Measurements from ENCODE around the gene UNC13A.
"Not testable (repeated sequence)": the region's sequence is repeated elsewhere in the genome, so short reads cannot be mapped to it uniquely, and the experiment has no call there.

UNC13A gene

DNA sequence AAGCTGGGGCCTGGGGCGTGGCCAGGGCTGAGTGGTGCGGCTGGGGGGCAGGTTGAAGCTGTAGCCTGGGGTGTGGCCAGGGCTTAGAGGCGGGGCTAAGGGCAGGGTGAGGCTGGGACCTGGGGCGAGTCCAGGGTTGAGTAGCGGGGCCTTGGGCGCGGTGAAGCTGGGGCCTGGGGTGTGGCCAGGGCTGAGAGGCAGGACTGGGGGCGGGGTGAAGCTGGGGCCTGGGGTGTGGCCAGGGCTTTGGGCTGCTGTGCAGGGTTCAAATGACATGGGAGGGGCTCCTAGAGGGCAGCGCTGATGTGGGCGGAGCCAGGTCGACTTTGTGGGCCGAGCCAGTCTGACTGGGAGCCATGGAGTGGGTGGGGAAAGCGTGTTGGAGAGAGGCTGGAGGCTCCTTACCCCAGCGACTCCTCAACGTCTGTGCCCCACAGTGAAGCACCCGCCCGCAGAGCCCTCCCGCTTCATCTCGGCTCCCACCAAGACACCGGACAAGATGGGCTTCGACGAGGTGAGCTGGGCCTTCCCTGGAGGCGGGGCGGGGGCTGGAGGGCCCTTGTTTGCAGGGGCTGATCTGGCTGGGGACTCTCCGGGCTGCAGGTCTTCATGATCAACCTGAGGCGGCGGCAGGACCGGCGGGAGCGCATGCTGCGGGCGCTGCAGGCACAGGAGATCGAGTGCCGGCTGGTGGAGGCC, 111.2 kb downstream of the UNC13A start:
- in situ Hi-C loops (cut with HindIII; ENCODE audit: low sequenced_read_pairs): no loop called here

DNA sequence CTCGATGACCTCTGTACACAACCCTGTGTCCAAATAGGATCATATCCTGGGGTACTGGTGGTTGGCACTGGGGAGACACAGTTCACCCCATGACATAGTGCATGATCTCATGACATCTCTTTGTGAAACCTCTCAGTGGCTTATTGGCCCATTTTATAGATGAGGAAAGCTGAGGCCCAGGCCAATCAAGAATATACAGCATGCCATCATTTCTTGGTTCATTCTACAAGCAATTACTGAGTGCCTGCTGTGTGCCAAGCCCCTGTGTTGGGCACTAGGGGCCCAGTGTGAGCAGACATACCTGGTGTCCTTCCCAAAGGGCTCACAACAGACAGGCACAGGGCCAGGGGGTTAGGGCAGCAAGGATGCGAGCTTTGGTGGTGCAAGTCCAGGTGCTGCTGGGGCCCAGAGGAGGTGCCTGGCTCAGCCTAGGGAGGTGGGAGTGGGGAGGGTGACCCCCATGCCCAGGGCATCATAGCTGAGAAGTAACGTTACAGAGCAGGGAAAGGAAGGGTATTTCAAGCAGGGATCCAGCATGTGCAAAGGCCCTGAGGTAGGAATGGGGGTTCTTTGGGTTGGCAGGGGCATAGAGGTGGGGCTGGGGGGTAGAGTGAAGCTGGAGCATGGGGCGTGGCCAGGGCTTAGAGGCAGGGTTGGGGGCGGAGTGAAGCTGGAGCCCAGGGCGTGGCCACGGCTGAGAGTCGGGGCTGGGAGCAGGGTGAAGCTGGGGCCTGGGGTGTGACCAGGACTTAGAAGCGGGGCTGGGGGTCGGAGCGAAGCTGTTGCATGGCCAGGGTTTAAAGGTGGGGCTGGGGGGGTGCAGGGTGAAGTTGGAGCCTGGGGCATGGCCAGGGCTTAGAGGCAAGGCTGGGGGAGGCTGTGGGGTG, 112.0 kb downstream of the UNC13A start:
- in situ Hi-C loops (cut with HindIII; ENCODE audit: low sequenced_read_pairs): no loop called here

DNA sequence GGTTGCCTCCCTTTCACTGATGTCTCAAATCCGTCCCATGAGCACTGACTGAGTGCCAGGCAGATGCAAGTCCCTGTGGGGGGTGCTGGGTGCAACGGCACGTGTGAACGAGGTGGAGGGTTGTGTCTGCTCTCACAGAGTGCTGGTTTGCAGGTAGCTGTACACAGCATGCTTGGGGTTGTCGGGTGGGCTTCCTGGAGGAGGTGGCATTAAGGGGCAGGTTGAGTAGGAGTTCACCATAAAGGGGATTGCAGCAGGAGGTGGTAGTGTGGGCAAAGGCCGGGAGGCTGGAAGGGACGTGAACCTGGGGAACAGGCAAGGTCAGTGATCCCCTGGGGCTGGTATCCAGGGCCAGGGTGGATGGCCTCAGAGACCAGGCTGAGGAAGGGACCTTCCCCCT, 115.5 kb downstream of the UNC13A start:
- in situ Hi-C loops (cut with HindIII; ENCODE audit: low sequenced_read_pairs): no loop called here

DNA sequence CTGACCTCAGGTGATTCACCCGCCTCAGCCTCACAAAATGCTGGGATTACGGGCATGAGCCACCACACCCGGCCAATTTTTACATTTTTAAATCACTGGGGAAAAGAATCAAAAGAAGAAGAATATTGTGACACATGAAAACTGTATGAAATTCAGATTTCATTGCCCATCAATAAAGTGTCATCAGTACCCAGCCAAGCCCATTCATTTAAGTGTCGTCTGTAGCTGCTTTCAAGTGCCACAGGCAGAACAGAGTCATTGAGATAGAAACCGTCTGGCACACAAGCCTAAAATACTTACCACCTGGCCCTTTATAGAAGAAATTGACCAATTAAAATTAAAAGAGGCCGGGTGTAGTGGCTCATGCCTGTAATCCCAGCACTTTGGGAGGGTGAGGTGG, 117.4 kb downstream of the UNC13A start:
- in situ Hi-C loops (cut with HindIII; ENCODE audit: low sequenced_read_pairs): no loop called here

DNA sequence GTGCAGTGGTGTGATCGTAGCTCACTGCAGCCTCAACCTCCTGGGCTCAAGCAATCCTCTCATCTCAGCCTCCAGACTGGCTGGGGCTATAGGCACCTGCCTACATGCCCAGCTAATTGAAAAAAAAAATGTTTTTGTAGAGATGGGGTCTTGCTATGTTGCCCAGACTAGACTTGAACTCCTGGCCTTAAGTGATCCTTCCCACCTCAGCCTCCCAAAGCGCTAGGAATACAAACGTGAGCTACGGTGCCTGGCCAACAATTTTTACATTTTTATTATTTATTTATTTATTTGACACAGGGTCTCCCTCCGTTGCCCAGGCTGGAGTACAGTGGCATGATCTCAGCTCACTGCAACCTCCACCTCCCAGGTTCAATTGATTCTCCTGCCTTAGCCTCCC, 117.9 kb downstream of the UNC13A start:
- in situ Hi-C loops (cut with HindIII; ENCODE audit: low sequenced_read_pairs): not testable (repeated sequence)

DNA sequence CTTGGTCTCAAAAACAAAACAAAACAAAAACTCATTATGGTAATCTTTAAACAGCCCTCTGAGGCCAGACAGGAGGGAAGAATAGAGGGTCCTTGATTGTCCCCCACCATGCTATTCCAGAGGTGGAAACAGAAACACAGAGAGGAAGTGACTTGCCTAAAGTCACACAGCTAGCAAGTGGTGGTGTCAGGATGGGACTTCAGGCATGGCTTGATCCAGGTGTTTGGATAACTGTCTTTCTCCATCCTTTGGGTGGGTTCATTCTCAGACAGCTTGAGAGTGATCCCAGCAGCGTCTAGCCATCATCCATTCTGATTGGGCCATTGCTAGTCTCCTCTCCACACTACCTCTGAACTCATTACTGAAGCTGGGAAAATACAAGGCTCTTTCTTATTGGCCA, 120.2 kb downstream of the UNC13A start:
- in situ Hi-C loops (cut with HindIII; ENCODE audit: low sequenced_read_pairs): no loop called here

GRCh38 chr19:17565611-17566010, 122.5 kb downstream of the UNC13A start:
- in situ Hi-C loops (cut with HindIII; ENCODE audit: low sequenced_read_pairs): no loop called here

- in situ Hi-C loops (cut with HindIII; ENCODE audit: low sequenced_read_pairs): no loop called here
Observed at GRCh38 chr19:17564781-17565180, 123.4 kb downstream of the UNC13A start.

DNA sequence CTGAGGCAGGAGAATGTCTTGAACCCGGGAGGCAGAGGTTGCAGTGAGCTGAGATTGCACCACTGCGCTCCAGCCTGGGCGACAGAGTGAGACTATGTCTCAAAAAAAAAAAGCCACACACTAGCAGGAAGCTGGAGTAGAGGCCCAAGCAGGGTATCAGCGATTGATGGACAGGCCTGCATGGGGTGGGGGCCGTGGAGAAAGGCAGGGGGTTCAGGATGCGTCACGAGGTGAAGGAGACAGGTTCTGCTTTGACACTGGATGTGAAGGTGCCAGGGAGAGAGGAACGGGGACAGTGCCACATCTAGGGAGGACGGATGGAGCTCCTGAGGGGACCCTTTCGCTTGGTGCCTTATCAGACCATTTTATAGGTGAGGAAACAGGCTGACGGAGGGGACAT, 125.6 kb downstream of the UNC13A start:
- in situ Hi-C loops (cut with HindIII; ENCODE audit: low sequenced_read_pairs): no loop called here

DNA sequence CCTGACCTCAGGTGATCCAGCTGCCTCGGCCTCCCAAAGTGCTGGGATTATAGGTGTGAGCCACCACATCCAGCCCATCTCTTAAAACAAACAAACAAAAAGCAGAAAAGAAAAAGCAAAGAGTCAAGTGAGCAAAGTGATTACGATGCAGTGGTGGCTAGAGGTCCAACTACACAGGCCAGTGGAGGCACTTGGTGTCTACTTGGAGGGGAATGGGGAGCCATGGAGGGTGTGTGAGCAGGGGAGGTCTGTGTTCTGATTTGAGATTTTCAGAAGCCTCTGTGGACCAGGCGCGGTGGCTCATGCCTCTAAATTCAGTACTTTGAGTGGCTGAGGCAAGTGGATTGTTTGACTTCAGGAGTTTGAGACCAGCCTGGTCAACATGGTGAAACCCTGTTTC, 126.1 kb downstream of the UNC13A start:
- in situ Hi-C loops (cut with HindIII; ENCODE audit: low sequenced_read_pairs): no loop called here

DNA sequence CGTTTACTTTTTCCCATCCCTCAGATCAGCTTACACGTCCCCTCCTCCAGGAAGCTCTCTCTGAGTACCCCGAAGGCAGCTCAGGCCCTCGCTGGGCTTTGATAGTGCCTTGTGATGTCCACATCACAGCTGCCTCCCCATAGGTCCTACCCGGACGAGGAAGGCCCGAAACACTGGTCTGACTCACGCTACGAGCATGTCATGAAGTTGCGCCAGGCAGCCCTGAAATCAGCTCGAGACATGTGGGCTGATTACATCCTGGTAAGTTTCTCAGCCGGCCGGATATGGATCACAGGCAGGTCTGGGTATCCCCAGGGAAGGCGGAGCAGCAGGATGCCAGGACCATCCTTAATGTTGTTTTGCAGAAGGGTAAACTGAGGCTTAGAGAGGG, 128.0 kb downstream of the UNC13A start:
- in situ Hi-C loops (cut with HindIII; ENCODE audit: low sequenced_read_pairs): no loop called here

GRCh38 chr19:17557466-17557865, 130.7 kb downstream of the UNC13A start:
- in situ Hi-C loops (cut with HindIII; ENCODE audit: low sequenced_read_pairs): no loop called here

DNA sequence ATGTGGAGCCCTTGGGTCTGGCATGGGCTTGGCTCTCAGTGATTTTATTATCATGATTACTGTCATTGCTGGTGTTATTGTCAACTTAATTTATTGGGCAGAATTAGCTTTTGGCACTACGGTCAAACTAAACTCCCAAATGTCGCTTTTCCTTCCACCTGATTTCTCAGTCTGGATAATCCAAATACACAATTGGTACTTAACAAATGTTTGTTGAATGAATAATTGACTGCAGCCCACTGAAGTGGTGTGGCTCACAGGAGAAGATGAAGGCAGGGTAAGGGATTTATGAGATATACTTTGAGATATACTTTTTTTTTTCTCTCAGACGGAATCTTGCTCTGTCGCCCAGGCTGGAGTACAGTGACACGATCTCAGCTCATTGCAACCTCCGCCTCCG, 131.2 kb downstream of the UNC13A start:
- in situ Hi-C loops (cut with HindIII; ENCODE audit: low sequenced_read_pairs): no loop called here

DNA sequence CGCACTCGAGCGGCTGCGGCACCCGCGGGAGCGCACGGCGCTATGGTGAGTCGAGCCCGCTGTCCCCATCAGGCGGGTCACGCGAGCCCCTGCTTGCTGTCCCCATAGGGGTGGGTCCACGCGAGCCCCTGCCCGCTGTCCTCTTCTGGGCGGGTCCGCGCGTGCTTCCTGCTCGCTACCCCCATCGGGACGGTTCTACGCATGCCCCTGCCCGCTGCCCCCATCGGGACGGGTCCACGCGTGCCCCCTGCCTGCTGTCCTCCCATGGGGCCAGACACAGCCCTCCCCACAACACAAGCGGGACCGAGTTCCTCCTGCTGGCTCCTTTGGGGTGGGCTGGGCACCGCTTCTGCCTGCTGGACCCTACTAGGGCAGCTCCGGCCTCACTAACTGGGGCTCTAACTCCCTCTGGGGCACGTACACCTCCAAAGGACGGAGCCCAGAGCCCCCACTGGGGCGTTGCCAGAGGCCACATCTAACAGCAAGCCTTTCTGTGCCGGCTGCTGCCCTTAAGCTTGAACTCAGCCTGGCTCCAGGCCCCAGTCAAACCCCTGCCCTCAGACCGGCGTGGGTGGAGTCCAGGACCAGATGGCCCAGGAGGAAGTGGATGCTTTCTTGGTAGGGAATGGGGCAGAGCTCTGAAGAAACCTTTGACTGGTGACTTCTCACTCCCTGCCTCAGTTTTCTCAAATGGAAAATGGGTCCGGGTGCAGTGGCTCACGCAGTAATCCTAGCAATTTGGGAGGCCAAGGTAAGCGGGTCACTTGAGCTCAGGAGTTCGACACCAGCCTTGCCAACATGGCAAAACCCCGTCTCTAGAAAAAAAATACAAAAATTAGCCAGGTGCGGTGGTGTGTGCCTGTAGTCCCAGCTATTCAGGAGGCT, 132.0 kb downstream of the UNC13A start:
- in situ Hi-C loops (cut with HindIII; ENCODE audit: low sequenced_read_pairs): no loop called here

GRCh38 chr19:17555480-17555928, 132.7 kb downstream of the UNC13A start, which contains the start of gene COLGALT1:
Gene COLGALT1, plus strand, starts transcription at chr19:17555649. Its CDS starts 65 bp downstream, at chr19:17555714.
- in situ Hi-C loops (cut with HindIII; ENCODE audit: low sequenced_read_pairs): no loop called here

GRCh38 chr19:17554968-17555479, 133.1 kb downstream of the UNC13A start:
- in situ Hi-C loops (cut with HindIII; ENCODE audit: low sequenced_read_pairs): no loop called here

- in situ Hi-C loops (cut with HindIII; ENCODE audit: low sequenced_read_pairs): no loop called here
Observed at GRCh38 chr19:17553256-17553655, 134.9 kb downstream of the UNC13A start.

- in situ Hi-C loops (cut with HindIII; ENCODE audit: low sequenced_read_pairs): not testable (repeated sequence)
Observed at GRCh38 chr19:17552735-17553134, 135.4 kb downstream of the UNC13A start.
